GM19238 (cell line): ENCODE data around the gene UXT.
A peak's percentile ranks its signal among the peaks of the same experiment; 100 is the strongest.

Experiments
- DNase-seq: peaks from one replicate; pipeline ENCODE4 v3.0.0; 2011; ENCODE audit warnings: low spot score; ENCODE audit not compliant: insufficient read length

UXT gene

GRCh38 chrX:47649781-47650163, 9.2 kb downstream of the UXT start:
- DNase-seq: no peak

- DNase-seq: no peak
Observed at GRCh38 chrX:47649271-47649670, 9.7 kb downstream of the UXT start.

- DNase-seq: no peak
Observed at GRCh38 chrX:47648376-47648775, 10.6 kb downstream of the UXT start.

- DNase-seq: no peak
Observed at GRCh38 chrX:47646636-47647035, 12.3 kb downstream of the UXT start.

- DNase-seq: no peak
Observed at GRCh38 chrX:47645530-47645929, 13.4 kb downstream of the UXT start.

GRCh38 chrX:47644557-47645091, 14.4 kb downstream of the UXT start:
- DNase-seq: no peak

GRCh38 chrX:47643926-47644325, 15.1 kb downstream of the UXT start:
- no peak for DNase-seq

GRCh38 chrX:47638816-47639215, 20.2 kb downstream of the UXT start:
- DNase-seq: no peak

GRCh38 chrX:47637546-47638195, 21.3 kb downstream of the UXT start:
- DNase-seq: no peak

- DNase-seq: no peak
Observed at GRCh38 chrX:47634871-47635575, 24.0 kb downstream of the UXT start.

GRCh38 chrX:47633689-47634590, 25.0 kb downstream of the UXT start:
- DNase-seq: no peak

- DNase-seq: no peak
Observed at GRCh38 chrX:47632666-47633065, 26.3 kb downstream of the UXT start.

- DNase-seq: no peak
Observed at GRCh38 chrX:47631676-47632075, 27.3 kb downstream of the UXT start.

- DNase-seq: no peak
Observed at GRCh38 chrX:47629419-47630200, 29.4 kb downstream of the UXT start, which contains the start of gene CFP. TSS of gene CFP (minus strand) at chrX:47629930. CDS start at chrX:47629844, 86 bp downstream.

GRCh38 chrX:47628982-47629381, 30.0 kb downstream of the UXT start:
- DNase-seq: no peak

GRCh38 chrX:47625365-47625764, 33.6 kb downstream of the UXT start:
- DNase-seq: no peak

GRCh38 chrX:47623540-47624027, 35.4 kb downstream of the UXT start:
- no peak for DNase-seq

- DNase-seq: no peak
Observed at GRCh38 chrX:47621851-47622250, 37.1 kb downstream of the UXT start.

GRCh38 chrX:47620303-47620685, 38.7 kb downstream of the UXT start:
- DNase-seq: no peak

- peak; percentile 75 for DNase-seq
Observed at GRCh38 chrX:47619486-47620302, 39.3 kb downstream of the UXT start, which contains the start of gene SYN1. TSS of gene SYN1 (minus strand) at chrX:47619857. CDS start at chrX:47619728, 129 bp downstream.
